Hematopoietic multipotent progenitor cell treated with erythropoietin and hydrocortisone succinate and interleukin-3 and kit ligand, for 8 days (in vitro differentiated cells): ENCODE measurements around the gene VMAC.

Experiments
- DNase-seq: peaks from one replicate; pipeline ENCODE4 v3.0.0-alpha.2; 2015

VMAC gene

GRCh38 chr19:5907241-5907640 is 2.6 kb downstream of the VMAC start:
- no peak for DNase-seq

- DNase-seq, result no peak
These were observed 4.2 kb downstream of the VMAC start for GRCh38 chr19:5908773-5909442.

- DNase-seq, result no peak
These were observed 5.9 kb downstream of the VMAC start for GRCh38 chr19:5910638-5910907.

- DNase-seq, result no peak
These were observed 6.7 kb downstream of the VMAC start for GRCh38 chr19:5911366-5911765.

- DNase-seq, result no peak
These were observed 9.2 kb downstream of the VMAC start, which contains the start of gene CAPS for GRCh38 chr19:5913739-5914357. CAPS (plus strand) TSS chr19:5914254; CDS start chr19:5914407, 153 bp downstream.

- no peak for DNase-seq
These were observed 9.7 kb downstream of the VMAC start for GRCh38 chr19:5914358-5914774.

- no peak for DNase-seq
These were observed 10.5 kb downstream of the VMAC start for GRCh38 chr19:5914946-5915781.

- DNase-seq, result no peak
These were observed 11.1 kb downstream of the VMAC start for GRCh38 chr19:5915782-5916165.

- no peak for DNase-seq
These were observed 11.6 kb downstream of the VMAC start for GRCh38 chr19:5916181-5916708.

- no peak for DNase-seq
These were observed 12.9 kb downstream of the VMAC start for GRCh38 chr19:5917431-5918107.

- no peak for DNase-seq
These were observed 13.9 kb downstream of the VMAC start for GRCh38 chr19:5918463-5919079.

- DNase-seq, result no peak
These were observed 17.0 kb downstream of the VMAC start for GRCh38 chr19:5921516-5922160.

- DNase-seq, result no peak
These were observed 17.5 kb downstream of the VMAC start for GRCh38 chr19:5922161-5922545.

- no peak for DNase-seq
These were observed 18.7 kb downstream of the VMAC start for GRCh38 chr19:5923356-5923755.

- DNase-seq, result no peak
These were observed 21.3 kb downstream of the VMAC start for GRCh38 chr19:5925830-5926427.

- no peak for DNase-seq
These were observed 22.2 kb downstream of the VMAC start for GRCh38 chr19:5926641-5927440.

- DNase-seq, result no peak
These were observed 22.8 kb downstream of the VMAC start for GRCh38 chr19:5927441-5927821.

GRCh38 chr19:5929179-5929578 is 24.5 kb downstream of the VMAC start:
- DNase-seq, result no peak

GRCh38 chr19:5929625-5930024 is 25.0 kb downstream of the VMAC start:
- DNase-seq, result no peak

GRCh38 chr19:5931251-5931650 is 26.6 kb downstream of the VMAC start:
- no peak for DNase-seq

- no peak for DNase-seq
These were observed 27.5 kb downstream of the VMAC start for GRCh38 chr19:5932146-5932545.
